Mucosa of descending colon (tissue), 3 donors: ENCODE results near the gene GRIPAP1. TPM values are rescaled to one million over a fixed set of nuclear protein-coding genes. Genes with fewer than 3 reads are reported as not detected.

ENCODE experiments used
- ATAC-seq: fragments of 200-7000 bp; cut with Tn5 transposase; one replicate; pipeline ENCODE4 v1.9.1; 2020; ENCODE audit warnings: mild to moderate bottlenecking, moderate library complexity
- DNase-seq, 3 donors: peaks; one replicate each; pipeline ENCODE4 v3.0.0-alpha.2; 2020
- H3K36me3 ChIP-seq: fragments of 200-600 bp; one replicate; pipeline ENCODE4 v1.8.0; 2021; ENCODE audit warnings: low read depth, mild to moderate bottlenecking
- H3K4me1 ChIP-seq: fragments of 200-600 bp; one replicate; pipeline ENCODE4 v1.8.0; 2021; ENCODE audit warnings: low read depth, mild to moderate bottlenecking
- H3K4me3 ChIP-seq: fragments of 200-600 bp; one replicate; pipeline ENCODE4 v1.8.0; 2021; ENCODE audit warnings: mild to moderate bottlenecking
- H3K9me3 ChIP-seq: fragments of 200-600 bp; one replicate; pipeline ENCODE4 v1.8.0; 2021; ENCODE audit warnings: mild to moderate bottlenecking
- intact Hi-C, 2 donors: fragments of 100-400 bp; cut with DNase I in 1 of 2; cut with micrococcal nuclease in 1 of 2; formaldehyde crosslinking; loops; one replicate each; pipeline versions ENCODE4 v1.11.0 to v1.11.1; 2022; cut with DNase I, micrococcal nuclease
- total RNA-seq, 3 donors: library from RNA; stranded (reverse); fragmentation: NEBNext Ultra II Directional in 2 of 3; extraction: Animal tissue kit (Norgen Biotek cat#: 25700) in 2 of 3; gene quantifications; one replicate each; pipeline versions ENCODE4 v1.2.1 to v1.2.4, GENCODE V29; 2021 to 2023
- TF ChIP-seq, protein P1 (sequence below): fragments of 200-600 bp; IDR thresholded peaks from one replicate; pipeline ENCODE4 v1.8.0; 2022; ENCODE audit warnings: antibody characterized with exemption, mild to moderate bottlenecking
- donor health status: DM: no; HTN: no; CAD: no; lungs with moderate emphysema.
- donor health status: DM: no; HTN: no; CAD: no.
- donor health status: DM: no; HTN: yes; CAD: no.

GRIPAP1 gene
- total RNA-seq, 3 donors from 2014 or later, result 39.5 to 48.9 (median 47.5) TPM

DNA sequence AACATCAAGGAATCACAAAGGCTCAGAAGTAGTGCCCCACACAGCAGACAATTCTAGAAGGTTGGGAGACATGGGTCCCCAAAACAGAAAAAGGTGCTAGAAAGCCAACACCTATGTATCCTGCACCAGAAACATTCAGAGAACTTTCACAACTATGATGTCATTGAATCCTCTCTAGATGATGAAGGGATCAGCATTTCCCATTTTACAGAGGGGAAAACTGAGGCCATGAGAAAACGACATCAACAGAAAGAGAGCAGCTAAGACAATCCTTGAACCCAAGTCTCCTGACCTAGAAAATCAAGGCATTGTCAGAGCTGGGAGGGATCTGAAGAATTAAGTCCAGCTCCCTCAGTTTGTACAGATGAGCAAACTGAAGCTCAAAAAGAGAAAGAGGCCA is 33.7 kb downstream of the GRIPAP1 start:
- ATAC-seq (no peak), DNase-seq (no peak)
- no peaks in the 10 kb centered on the region for H3K36me3 ChIP-seq
- TF ChIP-seq, protein P1, sequence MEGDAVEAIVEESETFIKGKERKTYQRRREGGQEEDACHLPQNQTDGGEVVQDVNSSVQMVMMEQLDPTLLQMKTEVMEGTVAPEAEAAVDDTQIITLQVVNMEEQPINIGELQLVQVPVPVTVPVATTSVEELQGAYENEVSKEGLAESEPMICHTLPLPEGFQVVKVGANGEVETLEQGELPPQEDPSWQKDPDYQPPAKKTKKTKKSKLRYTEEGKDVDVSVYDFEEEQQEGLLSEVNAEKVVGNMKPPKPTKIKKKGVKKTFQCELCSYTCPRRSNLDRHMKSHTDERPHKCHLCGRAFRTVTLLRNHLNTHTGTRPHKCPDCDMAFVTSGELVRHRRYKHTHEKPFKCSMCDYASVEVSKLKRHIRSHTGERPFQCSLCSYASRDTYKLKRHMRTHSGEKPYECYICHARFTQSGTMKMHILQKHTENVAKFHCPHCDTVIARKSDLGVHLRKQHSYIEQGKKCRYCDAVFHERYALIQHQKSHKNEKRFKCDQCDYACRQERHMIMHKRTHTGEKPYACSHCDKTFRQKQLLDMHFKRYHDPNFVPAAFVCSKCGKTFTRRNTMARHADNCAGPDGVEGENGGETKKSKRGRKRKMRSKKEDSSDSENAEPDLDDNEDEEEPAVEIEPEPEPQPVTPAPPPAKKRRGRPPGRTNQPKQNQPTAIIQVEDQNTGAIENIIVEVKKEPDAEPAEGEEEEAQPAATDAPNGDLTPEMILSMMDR, result no peak
- H3K9me3 ChIP-seq, result no peaks in the 10 kb centered on the region
- H3K4me1 ChIP-seq, result no peaks in the 10 kb centered on the region
- intact Hi-C loops, result no loop called here
- H3K4me3 ChIP-seq, result no peak overlapping the region

DNA sequence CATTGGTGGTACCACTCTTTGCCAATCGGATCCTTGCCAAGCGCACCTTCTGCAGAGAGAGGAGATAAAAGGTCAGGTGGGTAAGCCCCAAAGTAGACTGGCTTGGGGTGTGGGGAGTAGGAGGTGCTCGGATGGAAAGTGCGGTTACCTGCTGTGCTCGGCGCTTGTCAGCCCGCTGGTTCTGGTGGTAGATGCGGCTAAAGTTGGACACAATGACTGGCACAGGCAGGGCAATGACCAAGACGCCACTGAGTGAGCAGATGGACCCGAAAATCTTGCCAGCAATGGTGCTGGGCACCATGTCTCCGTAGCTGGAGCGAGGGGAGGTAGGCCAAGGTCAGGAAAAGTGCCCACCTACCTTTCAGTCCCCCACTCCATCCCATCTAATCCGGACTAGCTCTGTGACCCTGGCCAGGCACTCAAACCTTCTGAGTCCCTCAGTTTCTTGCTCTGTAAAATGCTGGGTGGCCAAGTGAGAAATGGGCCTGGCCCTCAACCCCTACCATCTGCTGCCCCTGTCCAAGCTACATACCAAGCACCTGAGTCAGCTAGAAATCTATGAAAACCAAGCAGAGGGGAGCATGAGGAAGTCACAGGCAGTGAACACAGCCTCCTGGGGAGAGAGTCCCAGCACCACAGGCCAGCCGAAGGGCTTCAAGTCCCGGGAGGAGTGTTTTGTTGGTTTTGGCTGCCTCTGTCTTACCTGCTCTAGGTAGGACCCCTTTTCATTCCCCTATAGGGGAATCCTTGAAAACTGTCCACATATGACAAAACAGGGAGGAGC is 35.1 kb downstream of the GRIPAP1 start:
- no peak overlapping the region for H3K4me3 ChIP-seq
- H3K9me3 ChIP-seq, result no peaks in the 10 kb centered on the region
- TF ChIP-seq, protein P1, result no peak
- no peaks in the 10 kb centered on the region for H3K4me1 ChIP-seq
- intact Hi-C loops, result no loop called here
- H3K36me3 ChIP-seq, result no peaks in the 10 kb centered on the region
- DNase-seq (no peak), ATAC-seq (no peak)

DNA sequence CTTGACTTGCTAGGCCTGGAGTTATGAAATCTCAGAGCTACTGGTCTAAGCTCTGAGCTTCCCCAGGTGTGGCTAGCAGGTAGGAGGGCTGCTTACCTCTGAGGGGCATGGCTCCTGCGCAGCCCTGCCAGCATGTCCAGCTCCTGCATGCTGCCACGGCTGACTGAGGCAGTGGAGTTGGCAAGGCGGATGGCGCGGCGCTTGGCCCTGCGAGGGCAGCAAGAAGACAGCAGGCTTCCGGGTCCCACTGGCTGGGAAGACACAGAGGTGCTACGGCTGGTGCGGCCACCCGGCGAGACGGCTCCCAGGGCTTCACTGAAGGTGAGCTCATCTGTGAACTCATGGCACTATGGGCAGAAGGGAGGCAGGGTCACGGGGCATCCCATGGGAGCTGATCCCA is 36.1 kb downstream of the GRIPAP1 start:
- Histone ChIP-seq H3K4me1 (no peaks in the 10 kb centered on the region), H3K4me3 (no peak overlapping the region), H3K9me3 (no peaks in the 10 kb centered on the region), H3K36me3 (no peaks in the 10 kb centered on the region)
- DNase-seq (no peak), ATAC-seq (no peak)
- TF ChIP-seq, protein P1, result no peak
- intact Hi-C loops, result no loop called here

DNA sequence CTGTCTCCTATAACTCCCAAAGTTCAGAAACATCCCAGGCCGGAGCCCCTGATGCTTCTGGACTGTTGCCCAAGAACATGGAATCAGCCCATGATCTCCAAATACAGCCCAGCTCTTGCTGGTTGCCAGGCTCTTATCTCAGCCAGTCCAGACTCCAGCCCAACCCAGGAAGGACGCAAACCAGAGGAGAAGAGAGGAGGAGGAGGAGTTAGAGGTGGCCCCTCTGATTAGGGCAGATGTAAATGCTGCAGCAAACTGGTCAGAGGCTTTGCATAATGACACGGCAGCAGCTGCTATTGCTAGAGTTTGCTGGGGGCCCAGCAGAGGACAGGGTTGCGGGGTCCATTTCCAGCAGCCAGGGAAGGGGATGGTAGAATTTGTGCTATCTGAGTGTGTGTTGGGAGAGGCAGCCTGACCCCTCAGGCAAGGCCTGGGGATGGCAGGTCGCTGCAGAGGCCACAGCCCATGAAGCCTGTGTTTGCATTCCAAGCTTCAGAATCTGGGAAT is 40.4 kb downstream of the GRIPAP1 start:
- H3K4me1 ChIP-seq, result no peaks in the 10 kb centered on the region
- no peaks in the 10 kb centered on the region for H3K9me3 ChIP-seq
- ATAC-seq, result no peak
- no peaks in the 10 kb centered on the region for H3K36me3 ChIP-seq
- intact Hi-C loops, result no loop called here
- TF ChIP-seq, protein P1, result no peak
- no peak overlapping the region for H3K4me3 ChIP-seq
- DNase-seq, result no peak

DNA sequence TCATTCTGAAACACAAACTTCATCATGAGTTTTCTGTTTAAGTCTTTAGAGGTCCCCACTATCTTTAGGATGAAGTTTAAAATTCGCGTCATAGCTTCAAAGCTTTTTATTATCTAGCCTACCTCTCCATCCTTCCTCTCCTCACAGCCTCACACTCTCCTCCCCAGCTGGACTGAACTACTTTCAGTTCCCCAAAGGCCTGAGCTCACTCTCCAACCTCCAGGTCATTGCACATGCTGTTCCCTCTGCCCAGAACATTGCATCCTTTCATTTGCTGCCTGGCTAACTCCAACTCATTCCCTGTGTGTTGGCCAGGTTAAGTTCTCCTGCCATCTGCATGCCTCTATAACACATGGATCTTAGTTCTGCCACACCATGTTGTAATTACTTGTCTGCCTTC is 41.8 kb downstream of the GRIPAP1 start:
- TF ChIP-seq, protein P1, result no peak
- intact Hi-C loops, result no loop called here
- H3K36me3 ChIP-seq, result no peaks in the 10 kb centered on the region
- no peaks in the 10 kb centered on the region for H3K9me3 ChIP-seq
- ATAC-seq (no peak), DNase-seq (no peak)
- H3K4me1 ChIP-seq, result no peaks in the 10 kb centered on the region
- H3K4me3 ChIP-seq, result no peak overlapping the region
